C4-2B (cell line): Measurements from ENCODE around the gene ZGPAT.

Experiments used
- ZFX ChIP-seq: fragments of 450-650 bp; IDR thresholded peaks from 2 replicates; pipeline ENCODE4 v1.6.1; 2017
- TF ChIP-seq, protein P1 (sequence below): fragments of 450-650 bp; conservative IDR thresholded peaks from 2 replicates; pipeline ENCODE4 v1.5.1; 2017; ENCODE audit warnings: mild to moderate bottlenecking

DNA sequence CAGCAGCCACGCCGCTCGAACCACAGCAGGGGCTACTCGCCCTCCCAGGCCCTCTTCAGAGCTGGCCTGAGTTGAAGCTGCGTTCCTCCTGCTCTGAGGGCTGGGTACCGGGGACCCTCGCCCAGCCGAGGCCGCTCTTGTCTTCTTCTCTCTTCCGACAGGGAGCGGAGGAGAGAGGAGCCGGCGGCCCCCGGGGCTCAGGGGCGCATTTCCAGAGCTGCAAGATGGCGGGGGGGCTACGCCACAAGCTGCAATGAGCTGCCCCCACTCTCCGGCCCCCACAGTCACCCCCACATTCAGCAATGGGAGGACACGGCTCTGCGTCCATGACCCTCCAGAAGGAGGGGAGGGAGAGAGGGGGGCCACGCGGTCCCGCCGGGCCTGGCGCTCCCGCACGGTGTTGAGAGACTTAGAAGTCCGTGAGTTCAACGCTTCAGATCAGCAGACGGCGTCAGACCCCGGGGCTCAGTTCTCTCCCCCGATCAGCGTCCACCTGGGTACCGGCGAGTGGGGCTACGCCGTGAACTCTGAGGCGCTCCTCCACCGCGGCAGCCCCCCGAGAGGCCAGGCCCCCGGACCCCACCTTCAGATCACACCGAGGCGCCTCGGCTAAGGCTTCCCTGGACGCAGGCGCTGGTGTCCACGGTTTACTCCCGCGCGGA, 63.3 kb downstream of the ZGPAT start:
- TF ChIP-seq, protein P1, sequence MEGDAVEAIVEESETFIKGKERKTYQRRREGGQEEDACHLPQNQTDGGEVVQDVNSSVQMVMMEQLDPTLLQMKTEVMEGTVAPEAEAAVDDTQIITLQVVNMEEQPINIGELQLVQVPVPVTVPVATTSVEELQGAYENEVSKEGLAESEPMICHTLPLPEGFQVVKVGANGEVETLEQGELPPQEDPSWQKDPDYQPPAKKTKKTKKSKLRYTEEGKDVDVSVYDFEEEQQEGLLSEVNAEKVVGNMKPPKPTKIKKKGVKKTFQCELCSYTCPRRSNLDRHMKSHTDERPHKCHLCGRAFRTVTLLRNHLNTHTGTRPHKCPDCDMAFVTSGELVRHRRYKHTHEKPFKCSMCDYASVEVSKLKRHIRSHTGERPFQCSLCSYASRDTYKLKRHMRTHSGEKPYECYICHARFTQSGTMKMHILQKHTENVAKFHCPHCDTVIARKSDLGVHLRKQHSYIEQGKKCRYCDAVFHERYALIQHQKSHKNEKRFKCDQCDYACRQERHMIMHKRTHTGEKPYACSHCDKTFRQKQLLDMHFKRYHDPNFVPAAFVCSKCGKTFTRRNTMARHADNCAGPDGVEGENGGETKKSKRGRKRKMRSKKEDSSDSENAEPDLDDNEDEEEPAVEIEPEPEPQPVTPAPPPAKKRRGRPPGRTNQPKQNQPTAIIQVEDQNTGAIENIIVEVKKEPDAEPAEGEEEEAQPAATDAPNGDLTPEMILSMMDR = no peak
- TF ChIP-seq ZFX = no peak
